ENCODE results near the gene CA12.

DNA sequence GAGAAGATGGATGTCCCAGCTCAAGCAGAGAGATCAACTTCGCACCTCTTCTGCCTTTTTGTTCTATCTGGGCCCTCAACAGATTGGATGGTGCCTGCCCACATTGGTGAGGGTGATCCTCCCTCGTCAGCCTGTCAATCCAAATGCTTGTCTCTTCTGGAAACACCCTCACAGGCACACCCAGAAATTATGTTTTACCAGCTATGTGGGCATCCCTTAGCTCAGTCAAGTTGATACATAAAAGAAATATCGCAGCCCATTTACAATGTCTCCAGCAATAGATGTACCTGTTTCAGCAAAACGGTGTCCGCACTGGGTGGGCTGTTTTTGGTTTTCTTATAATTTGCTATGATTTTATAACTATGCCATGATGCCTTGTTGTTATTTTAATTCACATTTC is 27.5 kb upstream of the CA12 start:
- TF ChIP-seq GATA2 (IDR thresholded peaks at IDR 0.05; ENCODE audit: low read depth, low read length) (no peak), GATA3 (IDR thresholded peaks at IDR 0.05; ENCODE audit: low read depth, low read length) (no peak)

All from SH-SY5Y (cell line).